ENCODE data around the gene LGMN. TPM values are rescaled to one million over a fixed set of nuclear protein-coding genes. Genes with fewer than 3 reads are reported as not detected.

The LGMN gene
- total and polyA plus RNA-seq, 9 of the 15 experiments (the other 6 are each of a cell fraction or from before 2014, with no cell fraction given) = 0.05 to 1.4 (median 0.43) TPM; not detected in 2

DNA sequence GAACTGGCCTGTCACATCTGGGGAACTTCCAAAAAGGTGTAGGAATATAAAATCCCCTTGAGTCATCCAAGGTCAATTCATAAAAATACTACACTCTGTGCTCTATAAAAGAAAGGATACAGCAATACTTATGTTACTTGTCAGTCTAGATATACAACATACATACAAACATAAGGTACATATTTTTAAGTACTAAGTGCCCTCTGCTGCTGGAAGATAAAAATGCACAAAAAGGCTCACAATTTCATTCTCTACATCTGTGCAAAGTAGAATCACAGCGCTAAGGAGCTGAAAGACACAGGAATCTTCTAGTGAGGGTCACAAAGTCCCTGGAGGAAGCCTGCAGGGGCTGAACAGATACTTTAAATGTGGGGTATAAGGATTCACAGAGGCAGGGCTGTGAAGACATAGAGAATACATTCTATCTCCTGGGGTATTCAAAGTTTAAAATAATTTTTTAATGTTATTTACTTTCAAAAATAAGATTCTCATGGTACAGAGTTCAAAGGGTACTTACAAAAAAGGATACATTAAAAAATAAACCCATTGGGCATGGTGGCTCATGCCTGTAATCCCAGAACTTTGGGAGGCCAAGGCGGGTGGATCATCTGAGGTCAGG is 35.5 kb upstream of the LGMN start (continued):
- TF ChIP-seq, protein P1, sequence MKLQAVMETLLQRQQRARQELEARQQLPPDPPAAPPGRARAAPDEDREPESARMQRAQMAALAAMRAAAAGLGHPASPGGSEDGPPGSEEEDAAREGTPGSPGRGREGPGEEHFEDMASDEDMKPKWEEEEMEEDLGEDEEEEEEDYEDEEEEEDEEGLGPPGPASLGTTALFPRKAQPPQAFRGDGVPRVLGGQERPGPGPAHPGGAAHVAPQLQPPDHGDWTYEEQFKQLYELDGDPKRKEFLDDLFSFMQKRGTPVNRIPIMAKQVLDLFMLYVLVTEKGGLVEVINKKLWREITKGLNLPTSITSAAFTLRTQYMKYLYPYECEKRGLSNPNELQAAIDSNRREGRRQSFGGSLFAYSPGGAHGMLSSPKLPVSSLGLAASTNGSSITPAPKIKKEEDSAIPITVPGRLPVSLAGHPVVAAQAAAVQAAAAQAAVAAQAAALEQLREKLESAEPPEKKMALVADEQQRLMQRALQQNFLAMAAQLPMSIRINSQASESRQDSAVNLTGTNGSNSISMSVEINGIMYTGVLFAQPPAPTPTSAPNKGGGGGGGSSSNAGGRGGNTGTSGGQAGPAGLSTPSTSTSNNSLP (IDR thresholded peaks at IDR 0.05; ENCODE audit: borderline replicate concordance, low read depth, low read length) = no peak
- TF ChIP-seq ZBTB7A (IDR thresholded peaks at IDR 0.05; ENCODE audit: borderline replicate concordance, control insufficient read depth, low read depth, low read length) (no peak), FOXA3 (CRISPR knock-in tag; conservative IDR thresholded peaks at IDR 0.05 in 1 of 2, IDR thresholded peaks at IDR 0.05 in 1 of 2) (no peak), ADNP (tag; IDR thresholded peaks at IDR 0.05) (no peak), ATF1 (CRISPR knock-in tag; IDR thresholded peaks at IDR 0.05) (no peak), ATF1 (tag; IDR thresholded peaks at IDR 0.05) (no peak), BCOR (IDR thresholded peaks at IDR 0.05) (no peak), ZNF764 (CRISPR knock-in tag; IDR thresholded peaks at IDR 0.05; ENCODE audit: low read depth) (no peak), ILF3 (IDR thresholded peaks at IDR 0.05; ENCODE audit: borderline replicate concordance) (no peak), ZNF324 (CRISPR knock-in tag; IDR thresholded peaks at IDR 0.05) (no peak), XRCC5 (IDR thresholded peaks at IDR 0.05; ENCODE audit: low read depth, low read length) (no peak), ZKSCAN1 (IDR thresholded peaks at IDR 0.05; ENCODE audit: low read depth, low read length) (no peak), PPARD (CRISPR knock-in tag; IDR thresholded peaks at IDR 0.05) (no peak), SUPT5H (IDR thresholded peaks at IDR 0.05) (no peak), ZNF717 (CRISPR knock-in tag; IDR thresholded peaks at IDR 0.05) (no peak), POU5F1 (IDR thresholded peaks at IDR 0.05; ENCODE audit: borderline replicate concordance, low read depth, low read length, partially characterized antibody) (no peak), CTBP1 (IDR thresholded peaks at IDR 0.05; ENCODE audit: borderline replicate concordance) (no peak), HDAC6 (IDR thresholded peaks at IDR 0.05; ENCODE audit: low read depth, low read length) (no peak), CHD2 (IDR thresholded peaks at IDR 0.05; ENCODE audit: low read depth, low read length) (no peak), HMG20A (CRISPR knock-in tag; conservative IDR thresholded peaks at IDR 0.05) (no peak), ETV6 (IDR thresholded peaks at IDR 0.05; ENCODE audit: borderline replicate concordance in 1 of 2, low read depth in 2 of 2, low read length in 1 of 2) (no peak), ETV6 (CRISPR knock-in tag; IDR thresholded peaks at IDR 0.05; ENCODE audit: borderline replicate concordance) (no peak), ZC3H4 (CRISPR knock-in tag; IDR thresholded peaks at IDR 0.05; ENCODE audit: borderline replicate concordance) (no peak), BRD9 (IDR thresholded peaks at IDR 0.05; ENCODE audit: low read depth, partially characterized antibody) (no peak)
- TF ChIP-seq, protein P2, sequence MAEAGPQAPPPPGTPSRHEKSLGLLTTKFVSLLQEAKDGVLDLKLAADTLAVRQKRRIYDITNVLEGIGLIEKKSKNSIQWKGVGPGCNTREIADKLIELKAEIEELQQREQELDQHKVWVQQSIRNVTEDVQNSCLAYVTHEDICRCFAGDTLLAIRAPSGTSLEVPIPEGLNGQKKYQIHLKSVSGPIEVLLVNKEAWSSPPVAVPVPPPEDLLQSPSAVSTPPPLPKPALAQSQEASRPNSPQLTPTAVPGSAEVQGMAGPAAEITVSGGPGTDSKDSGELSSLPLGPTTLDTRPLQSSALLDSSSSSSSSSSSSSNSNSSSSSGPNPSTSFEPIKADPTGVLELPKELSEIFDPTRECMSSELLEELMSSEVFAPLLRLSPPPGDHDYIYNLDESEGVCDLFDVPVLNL (CRISPR knock-in tag; IDR thresholded peaks at IDR 0.05; ENCODE audit: low read depth) = no peak
- TF ChIP-seq, protein P3, sequence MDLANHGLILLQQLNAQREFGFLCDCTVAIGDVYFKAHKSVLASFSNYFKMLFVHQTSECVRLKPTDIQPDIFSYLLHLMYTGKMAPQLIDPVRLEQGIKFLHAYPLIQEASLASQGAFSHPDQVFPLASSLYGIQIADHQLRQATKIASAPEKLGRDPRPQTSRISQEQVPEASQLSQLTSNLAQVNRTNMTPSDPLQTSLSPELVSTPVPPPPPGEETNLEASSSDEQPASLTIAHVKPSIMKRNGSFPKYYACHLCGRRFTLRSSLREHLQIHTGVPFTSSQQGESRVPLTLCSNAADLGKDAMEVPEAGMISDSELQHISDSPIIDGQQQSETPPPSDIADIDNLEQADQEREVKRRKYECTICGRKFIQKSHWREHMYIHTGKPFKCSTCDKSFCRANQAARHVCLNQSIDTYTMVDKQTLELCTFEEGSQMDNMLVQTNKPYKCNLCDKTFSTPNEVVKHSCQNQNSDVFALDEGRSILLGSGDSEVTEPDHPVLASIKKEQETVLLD (IDR thresholded peaks at IDR 0.05) = no peak
- TF ChIP-seq, protein P4, sequence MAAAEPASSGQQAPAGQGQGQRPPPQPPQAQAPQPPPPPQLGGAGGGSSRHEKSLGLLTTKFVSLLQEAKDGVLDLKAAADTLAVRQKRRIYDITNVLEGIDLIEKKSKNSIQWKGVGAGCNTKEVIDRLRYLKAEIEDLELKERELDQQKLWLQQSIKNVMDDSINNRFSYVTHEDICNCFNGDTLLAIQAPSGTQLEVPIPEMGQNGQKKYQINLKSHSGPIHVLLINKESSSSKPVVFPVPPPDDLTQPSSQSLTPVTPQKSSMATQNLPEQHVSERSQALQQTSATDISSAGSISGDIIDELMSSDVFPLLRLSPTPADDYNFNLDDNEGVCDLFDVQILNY (CRISPR knock-in tag; IDR thresholded peaks at IDR 0.05) = no peak
